GM18502 (cell line): ENCODE results near the gene AANAT.

Source experiments
- ATAC-seq: cut with Tn5 transposase; IDR thresholded peaks from one replicate; pipeline ENCODE4 v1.9.1; 2021; ENCODE audit warnings: mild to moderate bottlenecking; ENCODE audit not compliant: unreplicated experiment, poor library complexity

The AANAT gene

DNA sequence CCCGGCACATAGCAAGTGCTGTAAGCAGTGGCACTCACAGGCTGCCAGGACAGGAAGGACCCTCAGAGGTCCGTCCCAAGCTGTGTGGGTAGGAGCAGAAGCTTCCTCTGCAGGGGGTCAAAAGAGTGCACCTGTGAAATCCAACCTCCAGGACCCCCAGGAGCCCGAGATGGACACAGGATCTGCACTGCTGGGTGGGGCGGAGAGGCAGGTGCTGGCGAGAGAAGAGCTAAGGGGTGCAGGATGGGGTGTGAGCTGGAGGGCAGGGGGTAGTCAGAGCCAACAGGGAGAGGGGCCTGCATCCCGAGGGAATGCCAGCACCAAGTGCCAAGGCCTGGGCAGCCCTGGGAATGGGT lies 650 bp upstream of the AANAT start:
- ATAC-seq: no peak

- no peak for ATAC-seq
Measured at GRCh38 chr17:76467809-76468633, 618 bp downstream of the AANAT start.

DNA sequence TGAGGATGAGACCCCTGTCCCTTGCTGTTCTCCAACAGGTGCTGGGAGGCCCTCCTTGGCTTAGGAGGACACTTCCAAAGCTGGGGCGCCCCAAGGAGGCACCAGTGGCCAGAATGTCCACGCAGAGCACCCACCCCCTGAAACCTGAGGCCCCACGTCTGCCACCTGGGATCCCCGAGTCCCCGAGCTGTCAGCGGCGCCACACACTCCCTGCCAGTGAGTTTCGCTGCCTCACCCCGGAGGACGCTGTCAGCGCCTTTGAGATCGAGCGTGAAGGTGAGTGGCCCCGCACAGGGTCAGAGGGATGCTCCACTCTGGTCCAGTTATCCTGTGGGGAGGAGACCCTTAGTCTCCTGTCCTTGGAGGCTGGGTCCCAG lies 1.2 kb downstream of the AANAT start:
- ATAC-seq: no peak

DNA sequence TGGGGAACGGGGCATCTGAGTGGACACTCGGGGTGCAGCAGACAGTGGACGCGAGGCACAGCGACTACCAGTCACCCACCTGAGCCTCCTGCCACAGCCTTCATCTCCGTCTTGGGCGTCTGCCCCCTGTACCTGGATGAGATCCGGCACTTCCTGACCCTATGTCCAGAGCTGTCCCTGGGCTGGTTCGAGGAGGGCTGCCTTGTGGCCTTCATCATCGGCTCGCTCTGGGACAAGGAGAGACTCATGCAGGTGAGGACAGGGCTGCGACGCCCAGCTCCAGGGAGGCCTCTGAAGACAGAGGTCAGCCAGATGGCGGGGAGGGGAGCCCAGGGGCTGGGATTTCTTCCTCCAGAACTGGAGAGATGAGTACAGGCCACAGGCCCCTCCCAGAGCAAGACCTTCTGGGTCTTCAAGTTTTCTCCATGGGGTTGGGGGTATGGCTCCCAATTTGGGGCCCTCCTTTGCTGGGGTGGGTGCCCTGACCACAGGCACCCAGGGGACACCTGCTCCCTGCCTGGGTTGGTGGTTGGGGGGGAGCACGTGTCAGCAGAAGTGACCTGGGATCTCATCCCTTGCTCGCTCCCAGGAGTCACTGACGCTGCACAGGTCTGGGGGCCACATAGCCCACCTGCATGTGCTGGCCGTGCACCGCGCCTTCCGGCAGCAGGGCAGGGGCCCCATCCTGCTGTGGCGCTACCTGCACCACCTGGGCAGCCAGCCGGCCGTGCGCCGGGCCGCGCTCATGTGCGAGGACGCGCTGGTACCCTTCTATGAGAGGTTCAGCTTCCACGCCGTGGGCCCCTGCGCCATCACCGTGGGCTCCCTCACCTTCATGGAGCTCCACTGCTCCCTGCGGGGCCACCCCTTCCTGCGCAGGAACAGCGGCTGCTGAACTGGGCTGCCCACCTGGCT lies 1.9 kb downstream of the AANAT start:
- ATAC-seq: no peak

GRCh38 chr17:76469991-76470739 lies 2.8 kb downstream of the AANAT start:
- ATAC-seq: no peak

- ATAC-seq: no peak
Measured at GRCh38 chr17:76471498-76472257, 4.3 kb downstream of the AANAT start.

DNA sequence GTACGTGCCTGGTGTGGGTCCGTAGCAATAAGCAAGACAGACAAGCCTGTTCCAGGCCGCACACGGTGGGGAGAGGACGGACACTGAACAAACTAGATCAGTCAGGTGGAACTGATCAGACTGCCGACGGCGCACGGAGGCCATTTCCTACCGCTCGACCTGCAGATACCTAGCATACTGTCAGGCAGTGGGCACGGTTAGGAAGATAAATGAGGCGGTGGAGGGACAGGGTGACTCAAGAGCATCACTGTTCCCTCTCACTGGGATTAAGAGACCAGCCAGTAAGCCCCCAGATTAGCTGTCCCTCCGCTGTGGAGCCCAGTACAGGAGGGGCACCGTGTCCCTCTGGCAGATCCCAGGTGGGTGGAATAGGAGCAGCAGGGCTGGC lies 4.8 kb downstream of the AANAT start:
- ATAC-seq: no peak

- ATAC-seq: no peak
Measured at GRCh38 chr17:76472726-76473125, 5.3 kb downstream of the AANAT start.

- ATAC-seq: no peak
Measured at GRCh38 chr17:76473541-76473985, 6.2 kb downstream of the AANAT start.

DNA sequence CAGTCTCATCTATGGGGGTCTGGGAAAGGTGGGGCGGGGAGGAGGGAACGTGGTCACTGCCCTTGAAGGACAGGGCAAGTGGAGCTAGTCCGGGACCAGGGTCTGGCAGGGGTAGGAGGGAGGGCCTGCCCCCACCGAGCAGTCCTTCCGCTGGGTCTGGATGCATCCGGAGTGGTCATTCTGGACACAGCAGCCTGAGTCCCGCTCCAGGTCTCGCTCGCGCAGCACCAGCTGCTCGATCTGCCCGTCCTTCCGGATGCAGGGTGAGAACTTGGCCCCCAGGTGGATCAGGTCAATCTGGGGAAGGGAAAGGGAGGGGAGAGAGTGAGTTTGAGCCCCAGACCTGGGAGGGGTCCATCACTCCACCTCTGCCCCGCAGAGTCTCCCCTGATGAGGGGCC lies 6.8 kb downstream of the AANAT start:
- ATAC-seq: no peak

GRCh38 chr17:76474894-76475293 lies 7.5 kb downstream of the AANAT start:
- ATAC-seq: no peak

GRCh38 chr17:76475302-76475701 lies 7.9 kb downstream of the AANAT start:
- ATAC-seq: no peak

GRCh38 chr17:76476736-76477135 lies 9.3 kb downstream of the AANAT start:
- no peak for ATAC-seq

DNA sequence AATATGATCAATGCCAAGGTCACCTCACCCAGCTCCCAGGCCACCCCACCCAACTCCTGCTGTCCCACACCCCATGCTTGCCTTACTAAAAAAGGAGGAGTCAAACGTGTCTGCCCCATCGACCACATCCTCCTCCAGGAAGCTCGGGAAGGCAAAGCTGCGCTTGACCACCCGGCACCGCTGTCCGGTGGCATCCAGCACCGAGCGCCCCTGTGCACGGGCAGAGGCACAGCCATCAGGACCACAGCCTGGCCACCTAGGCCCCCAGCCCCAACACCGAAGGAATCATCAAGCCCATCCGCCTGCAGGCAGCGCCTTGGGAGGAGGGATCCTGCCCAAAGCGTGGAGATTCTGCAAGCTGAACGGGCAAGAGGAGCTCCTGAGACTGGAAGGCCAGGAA lies 10.2 kb downstream of the AANAT start:
- no peak for ATAC-seq

DNA sequence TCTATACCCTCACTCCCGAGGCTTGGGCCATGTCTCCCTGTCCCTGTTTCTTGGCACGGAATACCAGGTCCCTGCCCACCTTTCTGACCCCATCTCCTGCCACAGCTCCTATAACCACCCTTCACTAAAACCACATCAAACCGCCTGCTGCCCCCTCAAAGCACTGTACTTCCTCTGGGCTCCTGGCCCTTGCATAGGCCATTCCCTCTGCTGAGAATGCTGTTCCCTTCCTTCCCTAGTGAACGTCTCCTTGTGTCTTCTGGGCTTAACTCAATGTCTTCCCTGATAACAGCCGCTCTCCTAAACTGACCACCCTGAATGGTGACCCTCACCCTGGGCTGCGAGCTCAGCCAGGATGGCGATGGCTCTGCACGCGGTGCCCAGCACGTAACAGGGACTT lies 10.7 kb downstream of the AANAT start:
- ATAC-seq: no peak

- ATAC-seq: no peak
Measured at GRCh38 chr17:76478730-76479514, 11.5 kb downstream of the AANAT start.

DNA sequence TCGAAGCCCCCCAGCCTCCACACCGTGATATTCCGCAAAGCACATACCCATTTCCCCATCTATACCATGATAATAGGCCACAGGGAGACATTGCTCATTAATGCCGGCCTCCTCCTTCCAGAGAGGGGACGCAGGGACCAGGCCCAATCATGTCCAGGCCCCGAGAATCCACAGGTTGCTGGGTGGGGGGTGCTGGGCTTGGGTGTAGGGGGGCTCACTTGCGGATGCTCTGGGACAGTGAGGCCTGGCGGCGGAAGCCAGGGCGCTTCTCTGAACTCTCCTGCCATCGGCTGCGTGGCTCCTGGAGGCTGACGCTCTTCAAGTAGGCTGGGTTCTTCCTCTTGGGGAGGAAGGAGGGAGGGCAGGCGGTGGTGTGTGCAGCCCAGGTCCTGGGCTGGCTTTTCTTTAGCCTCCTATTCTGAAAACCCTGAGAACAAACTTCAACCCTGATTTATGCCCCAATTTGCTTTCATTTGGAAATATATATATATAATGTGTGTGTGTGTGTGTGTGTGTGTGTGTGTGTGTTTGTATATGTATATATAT lies 12.2 kb downstream of the AANAT start:
- ATAC-seq: no peak

DNA sequence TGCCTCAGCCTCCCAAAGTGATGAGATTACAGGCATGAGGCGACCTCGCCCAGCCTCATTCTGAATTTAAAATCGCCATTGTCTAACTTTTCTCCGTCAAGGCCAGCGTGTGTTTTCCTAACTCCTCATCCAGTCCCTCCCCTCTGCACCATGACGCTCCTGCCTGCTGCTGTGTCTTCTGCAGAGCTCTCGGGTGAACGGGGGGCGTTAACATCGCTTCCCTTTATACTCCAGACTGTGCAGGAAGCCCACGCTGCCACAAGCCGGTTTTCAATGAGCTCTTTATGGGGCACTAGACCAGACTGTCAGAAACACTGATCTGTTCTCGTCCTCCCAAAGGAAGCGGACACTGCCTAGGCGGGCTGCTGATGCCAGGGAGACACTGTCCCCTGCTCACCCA lies 13.2 kb downstream of the AANAT start:
- peak; percentile 14 for ATAC-seq

- peak; percentile 73 for ATAC-seq
Measured at GRCh38 chr17:76481071-76481655, 13.8 kb downstream of the AANAT start.
